Trophoblast cell (in vitro differentiated cells and primary cell): ENCODE data around the gene SH2D2A.

Experiments
- DNase-seq, 2 donors: peaks; one replicate each; pipeline ENCODE4 v3.0.0-alpha.2; 2016
- H2AFZ ChIP-seq: 2 replicates; pipeline ENCODE4 v1.6.1; 2013; ENCODE audit warnings: low read length, moderate library complexity, mild to moderate bottlenecking; ENCODE audit not compliant: insufficient read depth, poor library complexity
- H2AK5ac ChIP-seq: 2 replicates; pipeline ENCODE4 v1.6.1; 2013; ENCODE audit warnings: mild to moderate bottlenecking, low read length
- H2BK120ac ChIP-seq: 2 replicates; pipeline ENCODE4 v1.6.1; 2013; ENCODE audit warnings: low read length, mild to moderate bottlenecking, moderate library complexity; ENCODE audit not compliant: insufficient read depth, poor library complexity
- H2BK12ac ChIP-seq: 2 replicates; pipeline ENCODE4 v1.6.1; 2013; ENCODE audit warnings: mild to moderate bottlenecking, low read length, moderate library complexity
- H2BK5ac ChIP-seq: 2 replicates; pipeline ENCODE4 v1.6.1; 2013; ENCODE audit warnings: low read length, low read depth, moderate library complexity, mild to moderate bottlenecking; ENCODE audit not compliant: poor library complexity
- H3K14ac ChIP-seq: 2 replicates; pipeline ENCODE4 v1.6.1; 2013; ENCODE audit warnings: mild to moderate bottlenecking, low read length
- H3K18ac ChIP-seq: 2 replicates; pipeline ENCODE4 v1.6.1; 2013; ENCODE audit warnings: mild to moderate bottlenecking, low read length
- H3K23ac ChIP-seq: 2 replicates; pipeline ENCODE4 v1.6.1; 2013; ENCODE audit warnings: low read length
- H3K27ac ChIP-seq: 2 replicates; pipeline ENCODE4 v1.5.1; 2013; ENCODE audit warnings: low read depth, mild to moderate bottlenecking, inconsistent platforms, low read length, moderate library complexity
- H3K27me3 ChIP-seq: 2 replicates; pipeline ENCODE4 v1.6.1; 2013; ENCODE audit warnings: inconsistent platforms, mild to moderate bottlenecking, low read length, moderate library complexity; ENCODE audit not compliant: insufficient read depth
- H3K36me3 ChIP-seq, 2 experiments: 1 replicate in 1 of 2; 2 replicates in 1 of 2; pipeline ENCODE4 v1.6.1; 2013; ENCODE audit warnings: low read length in 2 of 2, mild to moderate bottlenecking in 2 of 2, moderate library complexity in 1 of 2; ENCODE audit not compliant: insufficient read depth in 2 of 2, control insufficient read depth in 1 of 2
- H3K4ac ChIP-seq: 2 replicates; pipeline ENCODE4 v1.6.1; 2013; ENCODE audit warnings: low read depth, mild to moderate bottlenecking, low read length, moderate library complexity
- H3K4me1 ChIP-seq, 2 experiments: 1 replicate in 1 of 2; 2 replicates in 1 of 2; pipeline ENCODE4 v1.6.1; 2013; ENCODE audit warnings: low read length in 2 of 2, mild to moderate bottlenecking in 2 of 2, moderate library complexity in 1 of 2; ENCODE audit not compliant: insufficient read depth in 2 of 2, control insufficient read depth in 1 of 2
- H3K4me2 ChIP-seq: 2 replicates; pipeline ENCODE4 v1.6.1; 2013; ENCODE audit warnings: inconsistent platforms, mild to moderate bottlenecking, low read length, moderate library complexity
- H3K4me3 ChIP-seq: 2 replicates; pipeline ENCODE4 v1.5.1; 2013; ENCODE audit warnings: mild to moderate bottlenecking, low read depth, low read length, inconsistent platforms
- H3K79me1 ChIP-seq: one replicate; pipeline ENCODE4 v1.6.1; 2013; ENCODE audit warnings: low read length
- H3K79me2 ChIP-seq: 2 replicates; pipeline ENCODE4 v1.6.1; 2013; ENCODE audit warnings: low read length, mild to moderate bottlenecking; ENCODE audit not compliant: control insufficient read depth, insufficient read depth, poor library complexity
- H3K9ac ChIP-seq: 2 replicates; pipeline ENCODE4 v1.6.1; 2013; ENCODE audit warnings: mild to moderate bottlenecking, low read length
- H3K9me3 ChIP-seq: 2 replicates; pipeline ENCODE4 v1.6.1; 2013; ENCODE audit warnings: low read depth, mild to moderate bottlenecking, control low read depth, inconsistent platforms, low read length; ENCODE audit not compliant: insufficient read depth
- H4K12ac ChIP-seq: 2 replicates; pipeline ENCODE4 v1.6.1; 2013; ENCODE audit warnings: low read depth, mild to moderate bottlenecking, low read length, moderate library complexity
- H4K8ac ChIP-seq: 2 replicates; pipeline ENCODE4 v1.6.1; 2013; ENCODE audit warnings: low read depth, mild to moderate bottlenecking, low read length, moderate library complexity
- H4K91ac ChIP-seq: one replicate; pipeline ENCODE4 v1.6.1; 2013; ENCODE audit warnings: low read depth, mild to moderate bottlenecking, low read length, moderate library complexity
- WGBS: extraction: QIAGEN DNeasy Blood & Tissue Kit; methylation state at CpG from one replicate; pipeline ENCODE4 v1.1.7; 2013; ENCODE audit warnings: missing lambda C conversion rate; ENCODE audit not compliant: insufficient read length, insufficient coverage; ENCODE audit errors: extremely low coverage; 5-methylcytosine and 5-hydroxymethylcytosine counted together

SH2D2A gene

GRCh38 chr1:156775799-156776198, 40.8 kb downstream of the SH2D2A start:
- H3K14ac ChIP-seq: no peak overlapping the region
- H3K23ac ChIP-seq: no peak overlapping the region
- no peak overlapping the region for H2AK5ac ChIP-seq
- no peak overlapping the region for H3K4me3 ChIP-seq
- H3K36me3 ChIP-seq: peaks cover 8 to 13% of the 10 kb centered on the region in 2 experiments
- peak overlapping the region; percentile 58 for H3K4ac ChIP-seq
- no CpG with 5 or more reads among the region's 5 CpGs for WGBS
- no peak overlapping the region for H2BK5ac ChIP-seq
- no peak overlapping the region for H4K8ac ChIP-seq
- no peak overlapping the region for H2AFZ ChIP-seq
- H3K27me3 ChIP-seq: no peaks in the 10 kb centered on the region
- DNase-seq: no peak
- H4K12ac ChIP-seq: no peak overlapping the region
- no peak overlapping the region for H2BK120ac ChIP-seq
- H4K91ac ChIP-seq: no peak overlapping the region
- no peaks in the 10 kb centered on the region for H3K4me1 ChIP-seq
- H3K79me2 ChIP-seq: peaks cover 12% of the 10 kb centered on the region
- no peak overlapping the region for H2BK12ac ChIP-seq
- H3K4me2 ChIP-seq: no peak overlapping the region
- H3K27ac ChIP-seq: no peak overlapping the region
- H3K79me1 ChIP-seq: no peaks in the 10 kb centered on the region
- no peaks in the 10 kb centered on the region for H3K9me3 ChIP-seq
- H3K9ac ChIP-seq: no peak overlapping the region
- no peak overlapping the region for H3K18ac ChIP-seq

DNA sequence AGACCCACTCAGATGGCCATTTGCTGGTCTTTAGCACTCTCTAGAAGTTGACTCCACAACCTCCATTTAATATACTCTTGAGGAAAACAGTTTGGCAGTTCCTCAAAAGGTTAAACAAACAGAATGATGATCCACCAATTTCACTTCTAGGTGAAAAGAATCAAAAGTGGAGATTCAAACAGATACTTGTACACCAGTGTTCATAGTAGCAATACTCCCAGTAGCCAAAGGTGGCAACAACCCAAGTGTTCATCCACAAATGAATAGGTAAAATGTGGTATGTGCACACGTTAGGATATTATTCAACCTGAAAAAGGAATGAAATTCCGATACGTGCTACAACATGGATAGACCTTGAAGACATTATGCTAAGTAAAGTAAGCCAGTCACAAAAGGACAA, 43.0 kb downstream of the SH2D2A start:
- Histone ChIP-seq H4K12ac (no peak overlapping the region), H3K18ac (no peak overlapping the region), H3K27me3 (no peaks in the 10 kb centered on the region), H3K9ac (no peak overlapping the region), H3K4me3 (no peak overlapping the region), H3K23ac (no peak overlapping the region), H3K9me3 (no peaks in the 10 kb centered on the region), H3K4ac (no peak overlapping the region), H3K4me2 (no peak overlapping the region), H3K79me1 (no peaks in the 10 kb centered on the region), H2AFZ (no peak overlapping the region), H3K4me1 (no peaks in the 10 kb centered on the region), H2BK120ac (no peak overlapping the region), H2BK5ac (no peak overlapping the region), H4K91ac (no peak overlapping the region), H2AK5ac (no peak overlapping the region), H3K14ac (no peak overlapping the region), H3K36me3 (peaks cover 8 to 16% of the 10 kb centered on the region in 2 experiments), H2BK12ac (no peak overlapping the region), H3K79me2 (peaks cover 10% of the 10 kb centered on the region), H4K8ac (no peak overlapping the region), H3K27ac (no peak overlapping the region)
- DNase-seq: no peak
- WGBS: no CpG with 5 or more reads among the region's 3 CpGs

DNA sequence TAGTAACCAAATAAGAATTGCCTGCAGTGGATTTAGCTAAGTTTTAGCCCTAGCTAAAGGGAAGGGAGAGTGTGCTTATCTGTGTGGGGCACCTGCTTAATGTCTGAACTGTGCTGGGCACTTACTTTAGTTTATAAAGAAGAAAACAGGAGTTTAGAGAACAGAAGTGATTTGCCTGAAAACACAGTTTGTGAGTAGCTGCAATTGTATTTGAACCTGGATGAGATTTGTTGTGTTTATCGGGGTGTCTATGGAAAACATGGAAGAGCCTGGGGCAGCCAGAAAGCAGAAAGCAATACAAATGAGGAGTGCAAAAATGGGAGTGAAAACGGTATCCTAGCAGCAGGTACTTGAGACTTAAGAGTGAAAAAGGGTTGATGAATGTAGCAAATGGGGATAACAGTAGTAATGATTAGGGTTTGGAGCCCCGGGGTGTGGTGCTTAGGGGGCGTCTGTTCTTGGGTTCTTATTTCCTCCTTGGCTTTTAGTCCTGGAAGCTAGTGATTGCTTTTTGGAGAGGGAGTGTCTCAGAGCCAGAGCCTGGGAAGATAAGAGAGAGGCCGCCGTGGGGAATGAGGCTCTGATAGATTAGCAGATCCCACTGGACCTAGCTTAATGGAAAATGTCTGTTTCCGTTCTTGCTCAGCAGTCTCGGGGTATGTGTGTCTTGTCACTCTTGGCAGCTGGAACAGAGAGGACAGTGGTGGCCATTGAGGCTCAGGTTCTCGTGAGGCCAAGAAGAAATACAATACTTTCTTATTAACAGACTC, 43.7 kb downstream of the SH2D2A start:
- Histone ChIP-seq H3K14ac (no peak overlapping the region), H3K18ac (no peak overlapping the region), H2AK5ac (no peak overlapping the region), H3K4ac (peak overlapping the region; percentile 44), H2AFZ (no peak overlapping the region), H4K8ac (no peak overlapping the region), H3K4me3 (no peak overlapping the region), H3K36me3 (peaks cover 8 to 16% of the 10 kb centered on the region in 2 experiments), H3K9me3 (no peaks in the 10 kb centered on the region), H2BK120ac (no peak overlapping the region), H2BK12ac (no peak overlapping the region), H3K79me1 (peaks cover 3% of the 10 kb centered on the region), H3K4me1 (peaks cover 2 to 5% of the 10 kb centered on the region in 2 experiments), H4K12ac (no peak overlapping the region), H3K23ac (no peak overlapping the region), H3K4me2 (peak overlapping the region; percentile 22), H3K27me3 (no peaks in the 10 kb centered on the region), H3K9ac (no peak overlapping the region), H3K27ac (no peak overlapping the region), H3K79me2 (peaks cover 16% of the 10 kb centered on the region), H2BK5ac (no peak overlapping the region), H4K91ac (no peak overlapping the region)
- WGBS: no CpG with 5 or more reads among the region's 9 CpGs
- no peak for DNase-seq

DNA sequence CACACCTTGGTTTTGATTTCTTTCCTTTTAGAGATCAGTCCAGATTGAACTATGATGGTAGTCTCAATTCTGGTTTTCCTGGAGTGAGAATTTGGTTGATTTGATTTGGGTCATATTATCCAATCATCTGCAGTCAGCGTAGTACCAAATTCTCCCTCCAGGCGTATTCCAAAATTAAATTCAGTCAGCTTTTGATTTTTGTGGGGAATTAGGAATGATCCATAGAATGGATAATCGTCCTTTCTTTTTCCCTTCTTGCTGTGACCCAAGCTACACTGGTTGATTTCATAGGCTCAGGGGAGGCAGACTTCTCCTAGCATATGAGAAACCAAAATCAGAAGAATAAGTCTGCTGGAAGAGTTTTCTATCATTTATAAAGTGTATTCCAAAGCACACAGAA, 44.4 kb downstream of the SH2D2A start:
- no peak overlapping the region for H3K4me2 ChIP-seq
- H3K4me1 ChIP-seq: peaks cover 2 to 5% of the 10 kb centered on the region in 2 experiments
- H3K9ac ChIP-seq: no peak overlapping the region
- H4K91ac ChIP-seq: no peak overlapping the region
- no peak overlapping the region for H4K8ac ChIP-seq
- DNase-seq: no peak
- H2AFZ ChIP-seq: no peak overlapping the region
- H3K14ac ChIP-seq: no peak overlapping the region
- peaks cover 21% of the 10 kb centered on the region for H3K79me2 ChIP-seq
- H4K12ac ChIP-seq: no peak overlapping the region
- no peak overlapping the region for H2BK120ac ChIP-seq
- H3K4ac ChIP-seq: peak overlapping the region; percentile 39
- no peaks in the 10 kb centered on the region for H3K9me3 ChIP-seq
- H3K27ac ChIP-seq: no peak overlapping the region
- H3K23ac ChIP-seq: no peak overlapping the region
- no peak overlapping the region for H3K4me3 ChIP-seq
- no peak overlapping the region for H2BK12ac ChIP-seq
- no peaks in the 10 kb centered on the region for H3K27me3 ChIP-seq
- H3K18ac ChIP-seq: no peak overlapping the region
- peaks cover 8 to 16% of the 10 kb centered on the region in 2 experiments for H3K36me3 ChIP-seq
- no peak overlapping the region for H2BK5ac ChIP-seq
- WGBS: no CpG with 5 or more reads among the region's 3 CpGs
- peaks cover 8% of the 10 kb centered on the region for H3K79me1 ChIP-seq
- no peak overlapping the region for H2AK5ac ChIP-seq
